HCT116 (cell line): ENCODE results near the gene ASCC2. TPM values are rescaled to one million over a fixed set of nuclear protein-coding genes. Genes with fewer than 3 reads are reported as not detected.
A peak's percentile ranks its signal among the peaks of the same experiment; 100 is the strongest.

Source experiments
- ATAC-seq: fragments of 200-7000 bp; cut with Tn5 transposase; 2 replicates; pipeline ENCODE4 v1.9.1; 2020; ENCODE audit warnings: mild to moderate bottlenecking, moderate library complexity
- BruUV-seq: library from RNA; stranded (reverse); fragments of 400-500 nt; replicated peaks from 2 replicates; lab custom pipeline; 2021; lab: Mats Ljungman, UMichigan
- CTCF ChIA-PET: fragments of 300-600 bp; sonication (Branson Sonifier 250); formaldehyde crosslinking; loops from one replicate; lab custom pipeline; 2021; ENCODE audit warnings: antibody characterized with exemption; lab: Charles Lee
- POLR2A ChIA-PET: fragments of 300-600, 350-600 bp; sonication (Branson Sonifier 250); formaldehyde crosslinking; loops from one replicate; lab custom pipeline; 2021; ENCODE audit warnings: antibody characterized with exemption; lab: Charles Lee
- RAD21 ChIA-PET, 2 experiments: fragments of 300-600 bp; sonication (Branson Sonifier 250); formaldehyde crosslinking; loops; one replicate each; lab custom pipeline; 2023; ENCODE audit warnings: low total read pairs in 2 of 2; ENCODE audit not compliant: uncharacterized antibody in 2 of 2, unreplicated experiment in 2 of 2, low non-redundant PET in 1 of 2; lab: Charles Lee
- DNase-seq: peaks from one replicate; pipeline ENCODE4 v3.0.0-alpha.2; 2010; ENCODE audit warnings: low read depth, low spot score
- H2AFZ ChIP-seq: fragments of 200-600 bp; shearing (Covaris generic), sonication (generic); 2 replicates; pipeline ENCODE4 v1.6.1; 2017; ENCODE audit warnings: low read depth, mixed run types, mixed read lengths, antibody characterized with exemption, low read length; ENCODE audit not compliant: poor library complexity, severe bottlenecking
- H3K27ac ChIP-seq: 2 replicates; pipeline ENCODE4 v1.5.1; 2012; ENCODE audit warnings: low read depth, low read length
- H3K27me3 ChIP-seq: fragments of 200-600 bp; sonication (generic); 2 replicates; pipeline ENCODE4 v1.6.1; 2016; ENCODE audit warnings: mixed run types, low read length, mixed read lengths; ENCODE audit not compliant: insufficient read depth
- H3K36me3 ChIP-seq, 2 experiments: fragments of 200-500 bp in 1 of 2; fragments of 200-600 bp in 1 of 2; sonication (Bioruptor generic) in 1 of 2; sonication (generic) in 1 of 2; 2 replicates each; pipeline versions ENCODE4 v1.5.1 to v1.6.1; 2014 to 2016; ENCODE audit warnings: low read length in 2 of 2, inconsistent platforms in 1 of 2, mixed read lengths in 1 of 2, mixed run types in 1 of 2; ENCODE audit not compliant: insufficient read depth in 2 of 2, control insufficient read depth in 1 of 2
- H3K4me1 ChIP-seq, 2 experiments: fragments of 200-600 bp in 1 of 2; sonication (generic) in 1 of 2; 2 replicates each; pipeline versions ENCODE4 v1.5.1 to v1.6.1; 2012 to 2017; ENCODE audit warnings: low read length in 2 of 2, inconsistent platforms in 1 of 2, mild to moderate bottlenecking in 1 of 2, mixed read lengths in 1 of 2, mixed run types in 1 of 2, moderate library complexity in 1 of 2; ENCODE audit not compliant: insufficient read depth in 2 of 2, control insufficient read depth in 1 of 2
- H3K4me2 ChIP-seq: fragments of 200-600 bp; sonication (generic); 2 replicates; pipeline ENCODE4 v1.6.1; 2017; ENCODE audit warnings: mixed run types, low read length, mixed read lengths
- H3K4me3 ChIP-seq, 2 experiments: fragments of 200-600 bp in 1 of 2; sonication (generic) in 1 of 2; replicated peaks in 1 of 2; 2 replicates each; pipeline ENCODE4 v1.5.1; 2011 to 2016; ENCODE audit warnings: low read length in 2 of 2, control low read depth in 1 of 2, low read depth in 1 of 2, mild to moderate bottlenecking in 1 of 2, mixed read lengths in 1 of 2, mixed run types in 1 of 2
- H3K79me2 ChIP-seq: fragments of 200-600 bp; sonication (generic); 2 replicates; pipeline ENCODE4 v1.6.1; 2017; ENCODE audit warnings: mild to moderate bottlenecking, mixed run types, low read length, moderate library complexity, mixed read lengths; ENCODE audit not compliant: insufficient read depth
- H3K9ac ChIP-seq: fragments of 200-600 bp; sonication (generic); 2 replicates; pipeline ENCODE4 v1.6.1; 2016; ENCODE audit warnings: low read length, mixed read lengths
- H3K9me2 ChIP-seq: fragments of 200-600 bp; sonication (generic), shearing (Covaris generic); 2 replicates; pipeline ENCODE4 v1.6.1; 2017; ENCODE audit warnings: mixed run types, mild to moderate bottlenecking, moderate library complexity; ENCODE audit not compliant: insufficient read depth
- H3K9me3 ChIP-seq, 2 experiments: fragments of 200-500 bp in 1 of 2; fragments of 200-600 bp in 1 of 2; sonication (Bioruptor generic) in 1 of 2; sonication (generic) in 1 of 2; 2 replicates each; pipeline ENCODE4 v1.6.1; 2014 to 2017; ENCODE audit warnings: low read length in 2 of 2, mixed read lengths in 2 of 2, inconsistent platforms in 1 of 2, low read depth in 1 of 2, mild to moderate bottlenecking in 1 of 2, mixed run types in 1 of 2, moderate library complexity in 1 of 2; ENCODE audit not compliant: control insufficient read depth in 1 of 2, insufficient read depth in 1 of 2
- H4K20me1 ChIP-seq: fragments of 200-600 bp; sonication (generic), shearing (Covaris generic); 2 replicates; pipeline ENCODE4 v1.6.1; 2017; ENCODE audit warnings: mixed run types, mild to moderate bottlenecking, moderate library complexity; ENCODE audit not compliant: insufficient read depth
- EZH2 ChIP-seq: fragments of 200-600 bp; sonication (generic); IDR thresholded peaks from 2 replicates; pipeline ENCODE4 v1.6.1; 2017; ENCODE audit warnings: antibody characterized with exemption, mixed run types
- EZH2phosphoT487 ChIP-seq: fragments of 200-600 bp; IDR thresholded peaks from 2 replicates; pipeline ENCODE4 v1.6.1; 2018; ENCODE audit warnings: antibody characterized with exemption, borderline replicate concordance
- POLR2A ChIP-seq: IDR thresholded peaks from 2 replicates; pipeline ENCODE4 v1.7.0; 2011; ENCODE audit warnings: borderline replicate concordance; ENCODE audit not compliant: insufficient read depth, insufficient read length; ENCODE audit errors: extremely low read depth
- SIN3A ChIP-seq: IDR thresholded peaks from 2 replicates; pipeline ENCODE4 v1.6.1; 2012; ENCODE audit warnings: low read depth
- SP1 ChIP-seq: IDR thresholded peaks from 2 replicates; pipeline ENCODE4 v1.6.1; 2012; ENCODE audit warnings: low read depth
- TCF7L2 ChIP-seq: IDR thresholded peaks from 2 replicates; pipeline ENCODE4 v1.7.0; 2011; ENCODE audit warnings: borderline replicate concordance, inconsistent platforms; ENCODE audit not compliant: insufficient read depth, insufficient read length; ENCODE audit errors: extremely low read depth
- ZNF274 ChIP-seq: fragments of 200-500 bp; sonication (Bioruptor generic); IDR thresholded peaks from 2 replicates; pipeline ENCODE4 v1.6.1; 2014; ENCODE audit warnings: mild to moderate bottlenecking, low read depth, low read length, inconsistent platforms
- intact Hi-C: fragments of 100-400 bp; cut with micrococcal nuclease; formaldehyde crosslinking; loops from 2 replicates; pipeline ENCODE4 v1.10.0; 2022
- total RNA-seq: library from RNA; stranded (reverse); gene quantifications from one replicate; pipeline ENCODE4 v1.2.1, GENCODE V29; 2021; ENCODE audit not compliant: unreplicated experiment
- TF ChIP-seq, protein P1 (sequence below): IDR thresholded peaks from 2 replicates; pipeline ENCODE4 v1.6.1; 2012
- TF ChIP-seq, protein P2 (sequence below), 3 experiments: fragments of 200-600 bp in 1 of 3; sonication (generic) in 1 of 3; IDR thresholded peaks in 2 of 3; conservative IDR thresholded peaks in 1 of 3; 2 replicates each; pipeline ENCODE4 v1.5.1; 2012 to 2017; ENCODE audit warnings: low read depth in 2 of 3, low read length in 2 of 3, antibody characterized with exemption in 1 of 3, borderline replicate concordance in 1 of 3, control low read depth in 1 of 3, mild to moderate bottlenecking in 1 of 3, mixed read lengths in 1 of 3, mixed run types in 1 of 3, moderate library complexity in 1 of 3; ENCODE audit not compliant: insufficient read depth in 1 of 3

Gene ASCC2
- total RNA-seq, 1 experiment from 2014 or later = 68.6 TPM

DNA sequence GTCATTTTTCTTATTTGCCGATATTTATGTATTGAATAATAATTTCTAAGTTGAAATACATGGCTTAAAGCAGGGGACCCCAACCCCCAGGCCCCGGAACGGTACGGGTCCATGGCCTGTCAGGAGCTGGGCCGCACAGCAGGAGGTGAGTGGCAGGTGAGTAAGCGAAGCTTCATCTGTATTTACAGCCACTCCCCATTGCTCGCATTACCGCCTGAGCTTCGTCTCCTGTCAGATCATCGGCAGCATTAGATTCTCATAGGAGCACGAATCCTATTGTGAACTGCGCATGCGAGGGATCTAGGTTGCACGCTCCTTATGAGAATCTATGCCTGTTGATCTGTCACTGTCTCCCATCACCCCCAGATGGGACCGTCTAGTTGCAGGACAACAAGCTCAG lies 75.8 kb downstream of the ASCC2 start:
- Histone ChIP-seq H3K4me3 (no peak overlapping the region; a peak in 1 of 4 replicates), H3K9me3 (no peaks in the 10 kb centered on the region), H3K9ac (no peak overlapping the region), H3K79me2 (peaks cover 6% of the 10 kb centered on the region; the same call in 1 of the 2 replicates), H3K4me1 (peaks cover 10 to 27% of the 10 kb centered on the region in 2 experiments), H3K4me2 (peak overlapping the region; percentile 38), H2AFZ (no peak overlapping the region), H3K9me2 (no peaks in the 10 kb centered on the region), H3K36me3 (no peaks in the 10 kb centered on the region), H3K27me3 (no peaks in the 10 kb centered on the region), H4K20me1 (no peaks in the 10 kb centered on the region), H3K27ac (no peak overlapping the region; the same call in 1 of the 2 replicates)
- BruUV-seq = no TSS peak
- DNase-seq (peak; percentile 83), ATAC-seq (peak; percentile 31)
- ChIA-PET POLR2A (no interaction called here), RAD21 (no interaction called here), CTCF (interaction anchor here (0.7 to 1.4 kb wide), 4 partner anchors 10 to 326 kb away, joined by 3 to 10 read pairs (median 4); no protein-coding TSS in a partner anchor)
- intact Hi-C loops = no loop called here
- no peak for TF ChIP-seq ZNF274
- TF ChIP-seq SIN3A = 0 out of 2 replicates have a peak, but pooled peaks have one; percentile 26

GRCh38 chr22:29758959-29759358 lies 79.1 kb downstream of the ASCC2 start:
- ATAC-seq (no peak), DNase-seq (no peak)
- TF ChIP-seq EZH2 (no peak), POLR2A (no peak), ZNF274 (no peak), EZH2phosphoT487 (no peak), TCF7L2 (no peak), SP1 (no peak)
- TF ChIP-seq, protein P1, sequence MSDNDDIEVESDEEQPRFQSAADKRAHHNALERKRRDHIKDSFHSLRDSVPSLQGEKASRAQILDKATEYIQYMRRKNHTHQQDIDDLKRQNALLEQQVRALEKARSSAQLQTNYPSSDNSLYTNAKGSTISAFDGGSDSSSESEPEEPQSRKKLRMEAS = no peak
- TF ChIP-seq, protein P2, sequence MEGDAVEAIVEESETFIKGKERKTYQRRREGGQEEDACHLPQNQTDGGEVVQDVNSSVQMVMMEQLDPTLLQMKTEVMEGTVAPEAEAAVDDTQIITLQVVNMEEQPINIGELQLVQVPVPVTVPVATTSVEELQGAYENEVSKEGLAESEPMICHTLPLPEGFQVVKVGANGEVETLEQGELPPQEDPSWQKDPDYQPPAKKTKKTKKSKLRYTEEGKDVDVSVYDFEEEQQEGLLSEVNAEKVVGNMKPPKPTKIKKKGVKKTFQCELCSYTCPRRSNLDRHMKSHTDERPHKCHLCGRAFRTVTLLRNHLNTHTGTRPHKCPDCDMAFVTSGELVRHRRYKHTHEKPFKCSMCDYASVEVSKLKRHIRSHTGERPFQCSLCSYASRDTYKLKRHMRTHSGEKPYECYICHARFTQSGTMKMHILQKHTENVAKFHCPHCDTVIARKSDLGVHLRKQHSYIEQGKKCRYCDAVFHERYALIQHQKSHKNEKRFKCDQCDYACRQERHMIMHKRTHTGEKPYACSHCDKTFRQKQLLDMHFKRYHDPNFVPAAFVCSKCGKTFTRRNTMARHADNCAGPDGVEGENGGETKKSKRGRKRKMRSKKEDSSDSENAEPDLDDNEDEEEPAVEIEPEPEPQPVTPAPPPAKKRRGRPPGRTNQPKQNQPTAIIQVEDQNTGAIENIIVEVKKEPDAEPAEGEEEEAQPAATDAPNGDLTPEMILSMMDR (IDR thresholded peaks at IDR 0.05 in 2 of 3, conservative IDR thresholded peaks at IDR 0.05 in 1 of 3; ENCODE audit: borderline replicate concordance in 1 of 3, insufficient read depth in 1 of 3, low read depth in 2 of 3, low read length in 2 of 3) = no peak
- ChIA-PET CTCF (no interaction called here), POLR2A (no interaction called here), RAD21 (no interaction called here)
- Histone ChIP-seq H2AFZ (no peak overlapping the region), H3K9me3 (no peaks in the 10 kb centered on the region), H4K20me1 (no peaks in the 10 kb centered on the region), H3K27me3 (no peaks in the 10 kb centered on the region), H3K9ac (no peak overlapping the region), H3K27ac (no peak overlapping the region), H3K4me1 (peaks cover 10 to 14% of the 10 kb centered on the region in 2 experiments), H3K4me2 (no peak overlapping the region), H3K4me3 (no peak overlapping the region), H3K36me3 (no peaks in the 10 kb centered on the region), H3K79me2 (no peaks in the 10 kb centered on the region), H3K9me2 (no peaks in the 10 kb centered on the region)
- no TSS peak for BruUV-seq
- intact Hi-C loops = no loop called here
